Colonic mucosa (tissue), 4 donors: ENCODE results near the gene SGF29. TPM values are rescaled to one million over a fixed set of nuclear protein-coding genes. Genes with fewer than 3 reads are reported as not detected.
"Not testable (repeated sequence)": the region's sequence is repeated elsewhere in the genome, so short reads cannot be mapped to it uniquely, and the experiment has no call there.

Experiments
- DNase-seq: peaks from one replicate; pipeline ENCODE4 v3.0.0-alpha.2; 2020
- H3K27ac ChIP-seq: fragments of 200-600 bp; one replicate; pipeline ENCODE4 v1.8.0; 2021
- H3K27me3 ChIP-seq: fragments of 200-600 bp; one replicate; pipeline ENCODE4 v1.8.0; 2021
- H3K36me3 ChIP-seq: fragments of 200-600 bp; one replicate; pipeline ENCODE4 v1.8.0; 2021
- H3K4me1 ChIP-seq: fragments of 200-600 bp; one replicate; pipeline ENCODE4 v1.8.0; 2021; ENCODE audit warnings: mild to moderate bottlenecking
- H3K4me3 ChIP-seq: fragments of 200-600 bp; one replicate; pipeline ENCODE4 v1.8.0; 2021
- H3K9ac ChIP-seq, 2 donors: one replicate each; pipeline ENCODE4 v1.7.0; 2013; ENCODE audit warnings: control low read depth in 2 of 2, low read depth in 2 of 2, low read length in 2 of 2
- H3K9me3 ChIP-seq: fragments of 200-600 bp; one replicate; pipeline ENCODE4 v1.8.0; 2021
- CTCF ChIP-seq: fragments of 200-600 bp; IDR thresholded peaks from one replicate; pipeline ENCODE4 v1.8.0; 2022; ENCODE audit warnings: antibody characterized with exemption, mild to moderate bottlenecking
- intact Hi-C: fragments of 100-400 bp; cut with DNase I; formaldehyde crosslinking; loops from one replicate; pipeline ENCODE4 v1.14.1; 2022
- total RNA-seq, 2 donors: library from RNA; stranded (reverse); fragmentation: NEBNext Ultra II Directional in 1 of 2; extraction: Animal tissue kit (Norgen Biotek cat#: 25700) in 1 of 2; gene quantifications; one replicate each; pipeline ENCODE4 v1.2.1, GENCODE V29; 2021
- donor health status: healthy.
- donor health status: DM: no; HTN: no; CAD: no.
- donor health status: DM: no; HTN: no; CAD: no.

Gene SGF29
- total RNA-seq, 2 donors from 2014 or later: 17.4 to 19.3 TPM

- no peaks in the 10 kb centered on the region for H3K36me3 ChIP-seq
- H3K9me3 ChIP-seq: no peaks in the 10 kb centered on the region
- peak; percentile 89 for DNase-seq
- H3K9ac ChIP-seq: peak overlapping the region in 1 of 2 donors; percentile 71
- H3K4me3 ChIP-seq: no peak overlapping the region
- intact Hi-C loops: loop anchor here (10.0 kb wide), 1 partner anchor 58 kb away; no protein-coding TSS in a partner anchor
- peaks cover 4% of the 10 kb centered on the region for H3K4me1 ChIP-seq
- no peak for TF ChIP-seq CTCF
- H3K27ac ChIP-seq: peak overlapping the region; percentile 72
- no peaks in the 10 kb centered on the region for H3K27me3 ChIP-seq
Observed at GRCh38 chr16:28543072-28543471, 10.6 kb upstream of the SGF29 start.

DNA sequence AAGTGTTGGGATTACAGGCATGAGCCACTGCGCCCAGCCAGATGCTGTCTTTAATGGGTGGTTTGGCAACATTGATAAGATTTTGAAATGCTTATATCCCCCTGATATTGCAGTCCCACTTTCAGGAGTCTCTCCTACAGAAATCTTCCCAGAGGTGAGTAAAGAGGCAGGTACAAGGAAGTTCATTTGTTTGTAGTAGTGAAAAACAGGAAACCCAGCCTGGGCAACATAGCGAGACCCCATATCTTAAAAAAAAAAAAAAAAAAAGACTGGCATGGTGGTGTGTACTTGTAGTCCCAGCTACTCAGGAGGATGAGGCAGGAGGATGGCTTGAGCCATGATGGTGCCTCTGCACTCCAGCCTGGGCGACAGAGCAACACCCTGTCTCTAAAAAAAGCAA is 8.7 kb upstream of the SGF29 start:
- Histone ChIP-seq H3K4me1 (peaks cover 4% of the 10 kb centered on the region), H3K27ac (no peak overlapping the region), H3K9me3 (no peaks in the 10 kb centered on the region), H3K9ac (no peak overlapping the region), H3K27me3 (no peaks in the 10 kb centered on the region), H3K36me3 (no peaks in the 10 kb centered on the region), H3K4me3 (no peak overlapping the region)
- DNase-seq: no peak
- intact Hi-C loops: loop anchor here (10.0 kb wide), 1 partner anchor 60 kb away; no protein-coding TSS in a partner anchor
- no peak for TF ChIP-seq CTCF

GRCh38 chr16:28545964-28546363 is 7.8 kb upstream of the SGF29 start:
- not testable (repeated sequence) for H3K27ac ChIP-seq, H3K9me3 ChIP-seq, H3K4me1 ChIP-seq, H3K9ac ChIP-seq, DNase-seq, H3K36me3 ChIP-seq, H3K4me3 ChIP-seq, H3K27me3 ChIP-seq
- intact Hi-C loops: loop anchor here (10.0 kb wide), 1 partner anchor 61 kb away; no protein-coding TSS in a partner anchor

- Histone ChIP-seq H3K9ac (no peak overlapping the region), H3K27ac (no peak overlapping the region), H3K4me1 (no peaks in the 10 kb centered on the region), H3K4me3 (no peak overlapping the region), H3K27me3 (no peaks in the 10 kb centered on the region), H3K9me3 (no peaks in the 10 kb centered on the region), H3K36me3 (no peaks in the 10 kb centered on the region)
- intact Hi-C loops: loop anchor here (10.0 kb wide), 1 partner anchor 62 kb away; no protein-coding TSS in a partner anchor
- TF ChIP-seq CTCF: no peak
- no peak for DNase-seq
Observed at GRCh38 chr16:28546626-28547025, 7.1 kb upstream of the SGF29 start.

DNA sequence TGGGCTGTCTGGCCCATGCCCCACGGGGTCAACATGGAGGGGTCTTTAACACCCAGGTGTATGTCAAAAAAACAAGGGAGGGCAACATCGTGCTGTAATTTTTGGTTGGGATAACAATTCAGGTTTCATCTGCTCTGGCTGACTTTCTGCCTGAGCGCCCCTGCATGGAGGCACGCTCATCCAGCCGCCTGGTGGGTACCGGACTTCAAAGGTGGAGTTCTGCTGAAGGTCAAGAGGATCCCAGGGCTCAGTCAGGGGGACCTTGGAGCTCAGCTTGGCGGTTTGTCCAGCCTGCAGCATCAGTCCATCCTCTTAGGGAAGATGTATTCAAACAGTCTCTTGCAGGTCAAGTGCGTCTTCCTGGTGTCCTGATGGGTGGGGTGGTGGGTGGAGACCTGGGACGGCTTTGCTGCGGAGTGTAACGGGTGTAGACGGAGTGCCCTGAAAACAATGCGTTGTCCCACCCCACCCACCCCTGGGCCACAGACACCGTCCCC is 5.4 kb upstream of the SGF29 start:
- Histone ChIP-seq H3K4me1 (no peaks in the 10 kb centered on the region), H3K27ac (no peak overlapping the region), H3K4me3 (no peak overlapping the region), H3K9ac (no peak overlapping the region), H3K9me3 (no peaks in the 10 kb centered on the region), H3K36me3 (no peaks in the 10 kb centered on the region), H3K27me3 (no peaks in the 10 kb centered on the region)
- no peak for TF ChIP-seq CTCF
- DNase-seq: no peak
- intact Hi-C loops: loop anchor here (10.0 kb wide), 1 partner anchor 64 kb away; no protein-coding TSS in a partner anchor

GRCh38 chr16:28549301-28549899 is 4.3 kb upstream of the SGF29 start:
- H3K4me1 ChIP-seq: peaks cover under 1% of the 10 kb centered on the region
- no peaks in the 10 kb centered on the region for H3K9me3 ChIP-seq
- no peak overlapping the region for H3K4me3 ChIP-seq
- peak; percentile 40 for TF ChIP-seq CTCF
- intact Hi-C loops: loop anchor here (10.0 kb wide), 1 partner anchor 65 kb away; no protein-coding TSS in a partner anchor
- no peak overlapping the region for H3K27ac ChIP-seq
- peak; percentile 34 for DNase-seq
- peak overlapping the region in 1 of 2 donors; percentile 28 for H3K9ac ChIP-seq
- H3K27me3 ChIP-seq: no peaks in the 10 kb centered on the region
- H3K36me3 ChIP-seq: no peaks in the 10 kb centered on the region
